ENCODE results near the gene BBS12.

Gene BBS12

GRCh38 chr4:122711919-122712318 lies 20.6 kb upstream of the BBS12 start:
- Histone ChIP-seq H3K4me2 (no peak overlapping the region), H3K9me3 (no peaks in the 10 kb centered on the region), H3K4me3 (no peak overlapping the region), H3K9ac (no peak overlapping the region), H3K36me3 (no peaks in the 10 kb centered on the region), H3K27ac (no peak overlapping the region), H4K20me1 (no peaks in the 10 kb centered on the region), H3K27me3 (no peaks in the 10 kb centered on the region), H3K4me1 (0 out of 2 replicates have a peak, but pooled peaks cover 5% of the 10 kb centered on the region)
- no peak for TF ChIP-seq Cebpa-rat (IDR thresholded peaks at IDR 0.05)

- Histone ChIP-seq H3K36me3 (no peaks in the 10 kb centered on the region), H3K9ac (no peak overlapping the region), H3K9me3 (no peaks in the 10 kb centered on the region), H3K27ac (no peak overlapping the region), H4K20me1 (no peaks in the 10 kb centered on the region), H3K4me3 (no peak overlapping the region), H3K27me3 (no peaks in the 10 kb centered on the region), H3K4me1 (0 out of 2 replicates have a peak, but pooled peaks cover 1% of the 10 kb centered on the region), H3K4me2 (no peak overlapping the region)
- TF ChIP-seq Cebpa-rat (IDR thresholded peaks at IDR 0.05) = no peak
Observed at GRCh38 chr4:122712782-122713181, 19.7 kb upstream of the BBS12 start.

GRCh38 chr4:122715221-122715620 lies 17.3 kb upstream of the BBS12 start:
- Histone ChIP-seq H3K36me3 (no peaks in the 10 kb centered on the region), H4K20me1 (no peaks in the 10 kb centered on the region), H3K27ac (no peak overlapping the region), H3K9me3 (no peaks in the 10 kb centered on the region), H3K4me2 (no peak overlapping the region), H3K4me3 (no peak overlapping the region), H3K9ac (no peak overlapping the region), H3K4me1 (no peaks in the 10 kb centered on the region), H3K27me3 (no peaks in the 10 kb centered on the region)
- no peak for TF ChIP-seq Cebpa-rat (IDR thresholded peaks at IDR 0.05)

GRCh38 chr4:122716825-122717448 lies 15.6 kb upstream of the BBS12 start:
- no peaks in the 10 kb centered on the region for H3K36me3 ChIP-seq
- no peaks in the 10 kb centered on the region for H3K4me1 ChIP-seq
- H4K20me1 ChIP-seq = no peaks in the 10 kb centered on the region
- H3K27me3 ChIP-seq = no peaks in the 10 kb centered on the region
- no peak overlapping the region for H3K4me2 ChIP-seq
- no peaks in the 10 kb centered on the region for H3K9me3 ChIP-seq
- no peak overlapping the region for H3K9ac ChIP-seq
- no peak overlapping the region for H3K27ac ChIP-seq
- H3K4me3 ChIP-seq = no peak overlapping the region
- no peak for TF ChIP-seq Cebpa-rat (IDR thresholded peaks at IDR 0.05)

- Histone ChIP-seq H3K4me1 (no peaks in the 10 kb centered on the region), H3K4me3 (no peak overlapping the region), H3K9ac (no peak overlapping the region), H4K20me1 (no peaks in the 10 kb centered on the region), H3K27me3 (no peaks in the 10 kb centered on the region), H3K36me3 (no peaks in the 10 kb centered on the region), H3K4me2 (no peak overlapping the region), H3K27ac (no peak overlapping the region), H3K9me3 (no peaks in the 10 kb centered on the region)
- TF ChIP-seq Cebpa-rat (IDR thresholded peaks at IDR 0.05) = no peak
Observed at GRCh38 chr4:122718281-122718680, 14.2 kb upstream of the BBS12 start.

- Histone ChIP-seq H4K20me1 (no peaks in the 10 kb centered on the region), H3K9me3 (no peaks in the 10 kb centered on the region), H3K36me3 (no peaks in the 10 kb centered on the region), H3K27ac (no peak overlapping the region), H3K27me3 (no peaks in the 10 kb centered on the region), H3K9ac (no peak overlapping the region), H3K4me3 (no peak overlapping the region), H3K4me2 (no peak overlapping the region), H3K4me1 (no peaks in the 10 kb centered on the region)
- TF ChIP-seq Cebpa-rat (IDR thresholded peaks at IDR 0.05) = no peak; the same call in 1 of the 2 replicates
Observed at GRCh38 chr4:122722256-122722655, 10.2 kb upstream of the BBS12 start.

- Histone ChIP-seq H3K9ac (no peak overlapping the region), H4K20me1 (no peaks in the 10 kb centered on the region), H3K4me3 (no peak overlapping the region), H3K27me3 (no peaks in the 10 kb centered on the region), H3K27ac (no peak overlapping the region), H3K4me1 (peaks cover 16% of the 10 kb centered on the region; the same call in 1 of the 2 replicates), H3K36me3 (no peaks in the 10 kb centered on the region), H3K9me3 (no peaks in the 10 kb centered on the region), H3K4me2 (no peak overlapping the region)
- no peak for TF ChIP-seq Cebpa-rat (IDR thresholded peaks at IDR 0.05)
Observed at GRCh38 chr4:122728856-122729255, 3.6 kb upstream of the BBS12 start.

- TF ChIP-seq Cebpa-rat (IDR thresholded peaks at IDR 0.05) = no peak
- Histone ChIP-seq H3K9me3 (no peaks in the 10 kb centered on the region), H3K27ac (no peak overlapping the region), H3K27me3 (no peaks in the 10 kb centered on the region), H3K4me3 (no peak overlapping the region), H3K36me3 (no peaks in the 10 kb centered on the region), H3K4me1 (peaks cover 16% of the 10 kb centered on the region; the same call in 1 of the 2 replicates), H4K20me1 (no peaks in the 10 kb centered on the region), H3K9ac (no peak overlapping the region), H3K4me2 (peak overlapping the region; percentile 66)
Observed at GRCh38 chr4:122731676-122732075, 828 bp upstream of the BBS12 start.

- no peak overlapping the region for H3K9ac ChIP-seq
- no peak for TF ChIP-seq Cebpa-rat (IDR thresholded peaks at IDR 0.05)
- no peaks in the 10 kb centered on the region for H3K27me3 ChIP-seq
- no peaks in the 10 kb centered on the region for H3K36me3 ChIP-seq
- no peak overlapping the region for H3K4me3 ChIP-seq
- no peaks in the 10 kb centered on the region for H3K9me3 ChIP-seq
- H3K4me1 ChIP-seq = peaks cover 16% of the 10 kb centered on the region; the same call in 1 of the 2 replicates
- H4K20me1 ChIP-seq = no peaks in the 10 kb centered on the region
- H3K27ac ChIP-seq = no peak overlapping the region
- H3K4me2 ChIP-seq = peak overlapping the region; percentile 88
Observed at GRCh38 chr4:122733787-122734120, 1.2 kb downstream of the BBS12 start.

- Histone ChIP-seq H3K9me3 (no peaks in the 10 kb centered on the region), H4K20me1 (no peaks in the 10 kb centered on the region), H3K36me3 (no peaks in the 10 kb centered on the region), H3K27me3 (no peaks in the 10 kb centered on the region), H3K27ac (no peak overlapping the region), H3K4me3 (no peak overlapping the region), H3K4me1 (no peaks in the 10 kb centered on the region), H3K4me2 (no peak overlapping the region), H3K9ac (no peak overlapping the region)
- TF ChIP-seq Cebpa-rat (IDR thresholded peaks at IDR 0.05) = no peak
Observed at GRCh38 chr4:122739174-122739573, 6.7 kb downstream of the BBS12 start.

Measured in BLaER1 (cell line).